Glomerular endothelial cell (primary cell): ENCODE data around the gene SLAIN1. TPM values are rescaled to one million over a fixed set of nuclear protein-coding genes. Genes with fewer than 3 reads are reported as not detected.

ENCODE experiments used
- total RNA-seq: library from RNA; depleted of rRNA; stranded (reverse); fragments of >200 nt; gene quantifications from 2 replicates; pipeline ENCODE4 v1.2.3, GENCODE V29; 2015

The SLAIN1 gene
- total RNA-seq, 1 donor from 2014 or later = 3.4 TPM

Other genes starting within 250 kb of the SLAIN1 start
- gene SCEL, start 162.0 kb upstream of the SLAIN1 start, total RNA-seq = not detected in 2 replicates
- 18.8 and 25.6 TPM in 2 replicates for gene EDNRB, start 221.1 kb downstream of the SLAIN1 start, total RNA-seq